B cell (primary cell): ENCODE results near the gene HSBP1. TPM values are rescaled to one million over a fixed set of nuclear protein-coding genes. Genes with fewer than 3 reads are reported as not detected.

ENCODE experiments used
- ATAC-seq: fragments of 200-7000 bp; cut with Tn5 transposase; one replicate; pipeline ENCODE4 v1.10.0; 2021; ENCODE audit warnings: low read depth, mild to moderate bottlenecking, moderate number of reproducible peaks, moderate library complexity
- CTCF ChIA-PET: fragments of 350-600 bp; sonication (Branson Sonifier 250); formaldehyde crosslinking; loops from one replicate; lab custom pipeline; 2021; ENCODE audit warnings: antibody characterized with exemption, inconsistent platforms; lab: Charles Lee
- POLR2A ChIA-PET: fragments of 350-600 bp; sonication (Branson Sonifier 250); formaldehyde crosslinking; loops from one replicate; lab custom pipeline; 2021; ENCODE audit warnings: antibody characterized with exemption; lab: Charles Lee
- DNase-seq: peaks from one replicate; pipeline ENCODE4 v3.0.0; 2013
- H2AFZ ChIP-seq: 2 replicates; pipeline ENCODE4 v1.6.1; 2012; ENCODE audit warnings: mild to moderate bottlenecking, low read depth, low read length; ENCODE audit not compliant: insufficient read depth, poor library complexity, severe bottlenecking
- H3K27ac ChIP-seq, 2 donors: 1 replicate in 1 of 2; 2 replicates in 1 of 2; pipeline ENCODE4 v1.5.1; 2012 to 2013; ENCODE audit warnings: low read length in 2 of 2, mild to moderate bottlenecking in 2 of 2, moderate library complexity in 1 of 2
- H3K27me3 ChIP-seq, 4 experiments: fragments of 200-600 bp in 1 of 4; sonication (generic) in 1 of 4; replicated peaks in 1 of 4; 1 replicate in 2 of 4; 2 replicates in 2 of 4; pipeline versions ENCODE4 v1.6.1 to v1.7.0; 2013 to 2016; ENCODE audit warnings: low read length in 3 of 4, mild to moderate bottlenecking in 2 of 4, mixed read lengths in 1 of 4, moderate library complexity in 1 of 4; ENCODE audit not compliant: insufficient read depth in 4 of 4, control insufficient read depth in 3 of 4; ENCODE audit errors: control extremely low read depth in 1 of 4
- H3K36me3 ChIP-seq, 2 experiments: replicated peaks in 1 of 2; 1 replicate in 1 of 2; 2 replicates in 1 of 2; pipeline versions ENCODE4 v1.6.1 to v1.7.1; 2013; ENCODE audit warnings: low read length in 1 of 2; ENCODE audit not compliant: insufficient read depth in 2 of 2, control insufficient read depth in 1 of 2; ENCODE audit errors: control extremely low read depth in 1 of 2, extremely low read depth in 1 of 2
- H3K4me1 ChIP-seq, 2 donors: fragments of 200-600 bp in 1 of 2; sonication (generic) in 1 of 2; 1 replicate in 1 of 2; 2 replicates in 1 of 2; pipeline versions ENCODE4 v1.5.1 to v1.6.1; 2013 to 2017; ENCODE audit warnings: low read length in 2 of 2; ENCODE audit not compliant: control insufficient read depth in 2 of 2, insufficient read depth in 2 of 2
- H3K4me2 ChIP-seq: replicated peaks from 2 replicates; pipeline ENCODE3; 2012; ENCODE audit warnings: mild to moderate bottlenecking, low read depth, low read length; ENCODE audit not compliant: poor library complexity, severe bottlenecking
- H3K4me3 ChIP-seq, 5 experiments: fragments of 200-600 bp in 1 of 5; sonication (generic) in 1 of 5; 1 replicate in 3 of 5; 2 replicates in 2 of 5; pipeline versions ENCODE4 v1.5.1 to v1.7.0; 2011 to 2016; ENCODE audit warnings: low read length in 4 of 5, mild to moderate bottlenecking in 4 of 5, low read depth in 2 of 5, control low read depth in 1 of 5, moderate library complexity in 1 of 5; ENCODE audit not compliant: insufficient read depth in 1 of 5; ENCODE audit errors: control extremely low read depth in 1 of 5, extremely low read depth in 1 of 5
- H3K79me2 ChIP-seq: fragments of 200-600 bp; sonication (generic); one replicate; pipeline ENCODE4 v1.6.0; 2016; ENCODE audit warnings: low read length; ENCODE audit not compliant: control insufficient read depth, insufficient read depth
- H3K9ac ChIP-seq: fragments of 200-600 bp; sonication (generic); 2 replicates; pipeline ENCODE4 v1.6.1; 2017; ENCODE audit warnings: mild to moderate bottlenecking, low read length, moderate library complexity
- H3K9me3 ChIP-seq, 3 donors: one replicate each; pipeline versions ENCODE4 v1.6.1 to v1.7.1; 2013; ENCODE audit warnings: low read length in 2 of 3; ENCODE audit not compliant: control insufficient read depth in 2 of 3, insufficient read depth in 1 of 3; ENCODE audit errors: control extremely low read depth in 1 of 3
- H4K20me1 ChIP-seq: 2 replicates; pipeline ENCODE4 v1.6.0; 2012; ENCODE audit warnings: mild to moderate bottlenecking, low read length; ENCODE audit not compliant: insufficient read depth, control insufficient read depth, poor library complexity, severe bottlenecking
- H3K27ac Mint-ChIP-seq: one replicate; pipeline ENCODE4 v1.8.0; 2021; ENCODE audit warnings: mixed read lengths
- H3K27me3 Mint-ChIP-seq: one replicate; pipeline ENCODE4 v1.8.0; 2021; ENCODE audit warnings: mixed read lengths
- H3K4me1 Mint-ChIP-seq: one replicate; pipeline ENCODE4 v1.8.0; 2021; ENCODE audit warnings: mixed read lengths
- H3K4me3 Mint-ChIP-seq: one replicate; pipeline ENCODE4 v1.8.0; 2021; ENCODE audit warnings: mixed read lengths
- H3K9me3 Mint-ChIP-seq: one replicate; pipeline ENCODE4 v1.8.0; 2022; ENCODE audit warnings: mixed read lengths; ENCODE audit not compliant: insufficient read depth
- CTCF ChIP-seq: fragments of 200-600 bp; IDR thresholded peaks from one replicate; pipeline ENCODE4 v1.8.0; 2022; ENCODE audit warnings: antibody characterized with exemption, mild to moderate bottlenecking
- EZH2 ChIP-seq: IDR thresholded peaks from 2 replicates; pipeline ENCODE4 v1.6.1; 2012; ENCODE audit warnings: borderline replicate concordance, low read depth, mild to moderate bottlenecking, moderate library complexity, low read length; ENCODE audit not compliant: insufficient read depth, poor library complexity, severe bottlenecking
- WGBS: methylation state at CpG from one replicate; pipeline ENCODE4 v1.1.5; 2013; ENCODE audit warnings: missing lambda C conversion rate; ENCODE audit not compliant: insufficient coverage; 5-methylcytosine and 5-hydroxymethylcytosine counted together
- intact Hi-C: fragments of 100-400 bp; cut with micrococcal nuclease; formaldehyde crosslinking; loops from one replicate; pipeline ENCODE4 v1.10.0; 2022
- polyA plus RNA-seq: library from polyadenylated mRNA; depleted of rRNA; stranded (reverse); fragments of >200 nt; gene quantifications from 2 replicates; pipeline ENCODE4 v1.2.3, GENCODE V29; 2012
- total RNA-seq, 2 donors: library from RNA; stranded (reverse); fragments of 120-200 nt in 1 of 2; gene quantifications; 1 replicate in 1 of 2; 2 replicates in 1 of 2; pipeline versions ENCODE4 v1.2.3 to v1.2.4, GENCODE V29; 2013 to 2022

The HSBP1 gene
- total and polyA plus RNA-seq, 2 donors (not counting 1 experiment from before 2014, with no cell fraction given) = 4.8 to 39.6 TPM

- CTCF ChIA-PET = interaction anchor here (2.0 kb wide), 1 partner anchor 16 kb away, joined by 11 read pairs; no protein-coding TSS in a partner anchor
- 29% methylated on average over 10 of the region's 11 CpGs for WGBS
Observed at GRCh38 chr16:83808573-83809014, 816 bp downstream of the HSBP1 start.

More at GRCh38 chr16:83808573-83809014, 816 bp downstream of the HSBP1 start:
- Mint-ChIP-seq H3K27ac (peak overlapping the region; percentile 94), H3K9me3 (peaks cover 2% of the 10 kb centered on the region), H3K4me3 (peak overlapping the region; percentile 97), H3K27me3 (no peaks in the 10 kb centered on the region), H3K4me1 (peaks cover 61% of the 10 kb centered on the region)
- Histone ChIP-seq H3K4me3 (peak overlapping the region; percentile 62 to 93 (median 83)), H3K36me3 (peaks cover 2 to 26% of the 10 kb centered on the region in 2 experiments), H2AFZ (peak overlapping the region; percentile 99), H3K9ac (peak overlapping the region; percentile 94), H4K20me1 (peaks cover 14% of the 10 kb centered on the region), H3K4me2 (peak overlapping the region; percentile 92), H3K79me2 (peaks cover 48% of the 10 kb centered on the region), H3K27me3 (no peaks in the 10 kb centered on the region), H3K27ac (peak overlapping the region; percentile 64 to 91), H3K9me3 (peaks cover 0 to 11% (median 0%) of the 10 kb centered on the region in 3 donors), H3K4me1 (peaks cover 50 to 55% of the 10 kb centered on the region in 2 donors)
- DNase-seq (peak; percentile 15), ATAC-seq (no peak)
- POLR2A ChIA-PET = interaction anchor here (0.6 kb wide), 1 partner anchor 14 kb away, joined by 6 read pairs; no protein-coding TSS in a partner anchor
- TF ChIP-seq EZH2 = no peak
- no peak for TF ChIP-seq CTCF
- intact Hi-C loops = loop anchor here (1.0 to 10.0 kb wide), 4 partner anchors 64 to 1219 kb away; partner anchors contain the start of genes KIAA0513, MBTPS1 and MEAK7
